A673 (cell line): Measurements from ENCODE around the gene SLC4A2. TPM values are rescaled to one million over a fixed set of nuclear protein-coding genes. Genes with fewer than 3 reads are reported as not detected.

Experiments
- BruUV-seq: library from RNA; stranded (reverse); fragments of 400-500 nt; replicated peaks from 2 replicates; lab custom pipeline; 2021; lab: Mats Ljungman, UMichigan
- CTCF ChIA-PET: fragments of 300-600 bp; sonication (Branson Sonifier 250); formaldehyde crosslinking; loops from one replicate; lab custom pipeline; 2022; ENCODE audit warnings: antibody characterized with exemption; lab: Charles Lee
- POLR2A ChIA-PET: fragments of 300-600 bp; sonication (Branson Sonifier 250); formaldehyde crosslinking; loops from one replicate; lab custom pipeline; 2022; ENCODE audit warnings: antibody characterized with exemption; ENCODE audit not compliant: low non-redundant PET; lab: Charles Lee
- DNase-seq: peaks from one replicate; pipeline ENCODE4 v3.0.0-alpha.2; 2015; ENCODE audit warnings: low spot score
- H3K27ac ChIP-seq: fragments of 200-600 bp; sonication (generic); 2 replicates; pipeline ENCODE4 v1.5.1; 2016; ENCODE audit warnings: mixed run types, low read depth, mild to moderate bottlenecking, mixed read lengths, antibody characterized with exemption, low read length; ENCODE audit not compliant: poor library complexity, severe bottlenecking
- H3K27me3 ChIP-seq: fragments of 200-600 bp; sonication (generic); replicated peaks from 2 replicates; pipeline ENCODE4 v1.6.1; 2017; ENCODE audit warnings: mixed run types, low read depth, mild to moderate bottlenecking, mixed read lengths, antibody characterized with exemption, low read length; ENCODE audit not compliant: insufficient read depth, poor library complexity
- H3K36me3 ChIP-seq: fragments of 200-600 bp; sonication (generic); 2 replicates; pipeline ENCODE4 v1.6.1; 2016; ENCODE audit warnings: mixed run types, mild to moderate bottlenecking, mixed read lengths, antibody characterized with exemption, low read length; ENCODE audit not compliant: insufficient read depth, poor library complexity, severe bottlenecking
- H3K4me1 ChIP-seq: fragments of 200-600 bp; sonication (generic); 2 replicates; pipeline ENCODE4 v1.6.1; 2017; ENCODE audit warnings: mixed run types, mild to moderate bottlenecking, mixed read lengths, antibody characterized with exemption, low read length; ENCODE audit not compliant: insufficient read depth, poor library complexity, severe bottlenecking
- H3K4me3 ChIP-seq: fragments of 200-600 bp; sonication (generic); 2 replicates; pipeline ENCODE4 v1.5.1; 2016; ENCODE audit warnings: low read depth, mixed run types, mild to moderate bottlenecking, mixed read lengths, low read length; ENCODE audit not compliant: poor library complexity, severe bottlenecking
- H3K9me3 ChIP-seq: fragments of 200-600 bp; sonication (generic); 2 replicates; pipeline ENCODE4 v1.6.1; 2016; ENCODE audit warnings: mixed run types, low read depth, mild to moderate bottlenecking, mixed read lengths, antibody characterized with exemption, low read length; ENCODE audit not compliant: poor library complexity, severe bottlenecking
- EZH2 ChIP-seq: fragments of 200-600 bp; sonication (generic); IDR thresholded peaks from 2 replicates; pipeline ENCODE4 v1.6.1; 2017; ENCODE audit warnings: borderline replicate concordance, low read depth, mild to moderate bottlenecking, mixed read lengths, antibody characterized with exemption, low read length; ENCODE audit not compliant: poor library complexity, severe bottlenecking
- intact Hi-C: fragments of 100-400 bp; cut with micrococcal nuclease; formaldehyde crosslinking; loops from one replicate; pipeline ENCODE4 v1.10.0; 2022; ENCODE audit not compliant: unreplicated experiment
- total RNA-seq: library from RNA; stranded (reverse); gene quantifications from 2 replicates; pipeline ENCODE4 v1.2.3, GENCODE V29; 2021
- TF ChIP-seq, protein P1 (sequence below): fragments of 300-800, 200-600 bp; sonication (generic); conservative IDR thresholded peaks from 2 replicates; pipeline ENCODE4 v1.5.1; 2017; ENCODE audit warnings: low read depth, mild to moderate bottlenecking, antibody characterized with exemption, low read length, moderate library complexity, mixed read lengths

SLC4A2 gene
- total RNA-seq, 1 experiment from 2014 or later, result 222 TPM

DNA sequence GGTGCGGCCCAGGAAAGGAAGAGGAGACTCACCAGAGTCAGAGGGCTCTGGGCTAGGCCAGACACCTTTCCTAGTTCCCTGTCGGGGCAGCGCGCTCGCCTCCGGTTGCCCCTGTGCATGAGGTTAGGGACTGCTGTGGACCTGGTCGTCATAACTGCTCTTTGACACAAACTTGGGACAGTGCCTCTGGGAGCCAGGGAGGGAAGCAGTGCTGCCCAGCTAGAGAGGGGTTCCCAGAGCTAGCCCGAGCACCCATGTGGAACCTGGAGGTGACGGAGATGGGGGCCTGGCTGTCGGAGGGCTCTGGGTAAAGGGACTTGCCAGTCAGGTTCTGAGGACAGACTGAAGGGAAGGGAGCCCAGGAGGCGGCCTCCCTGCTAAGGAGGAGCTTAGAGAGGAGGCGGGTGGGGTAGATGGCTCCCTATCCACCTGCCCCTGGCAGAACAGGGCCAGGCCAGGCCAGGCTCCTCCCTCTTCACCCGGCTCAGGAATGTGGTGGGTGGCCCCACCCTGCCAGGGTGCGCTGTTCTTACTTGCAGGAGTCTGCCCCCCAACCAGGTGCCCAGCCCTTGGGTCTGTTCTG lies 56.5 kb downstream of the SLC4A2 start:
- Histone ChIP-seq H3K27ac (no peak overlapping the region), H3K9me3 (no peaks in the 10 kb centered on the region), H3K4me3 (no peak overlapping the region), H3K4me1 (peaks cover 22% of the 10 kb centered on the region), H3K36me3 (peaks cover 21% of the 10 kb centered on the region), H3K27me3 (no peaks in the 10 kb centered on the region)
- POLR2A ChIA-PET, result no interaction called here
- peak; percentile 30 for DNase-seq
- CTCF ChIA-PET, result interaction anchor here (0.6 kb wide), 1 partner anchor 10 kb away, joined by 7 read pairs; no protein-coding TSS in a partner anchor
- intact Hi-C loops, result loop anchor here (10.0 kb wide), 1 partner anchor 221 kb away; no protein-coding TSS in a partner anchor
- BruUV-seq, result no TSS peak
- TF ChIP-seq, protein P1, sequence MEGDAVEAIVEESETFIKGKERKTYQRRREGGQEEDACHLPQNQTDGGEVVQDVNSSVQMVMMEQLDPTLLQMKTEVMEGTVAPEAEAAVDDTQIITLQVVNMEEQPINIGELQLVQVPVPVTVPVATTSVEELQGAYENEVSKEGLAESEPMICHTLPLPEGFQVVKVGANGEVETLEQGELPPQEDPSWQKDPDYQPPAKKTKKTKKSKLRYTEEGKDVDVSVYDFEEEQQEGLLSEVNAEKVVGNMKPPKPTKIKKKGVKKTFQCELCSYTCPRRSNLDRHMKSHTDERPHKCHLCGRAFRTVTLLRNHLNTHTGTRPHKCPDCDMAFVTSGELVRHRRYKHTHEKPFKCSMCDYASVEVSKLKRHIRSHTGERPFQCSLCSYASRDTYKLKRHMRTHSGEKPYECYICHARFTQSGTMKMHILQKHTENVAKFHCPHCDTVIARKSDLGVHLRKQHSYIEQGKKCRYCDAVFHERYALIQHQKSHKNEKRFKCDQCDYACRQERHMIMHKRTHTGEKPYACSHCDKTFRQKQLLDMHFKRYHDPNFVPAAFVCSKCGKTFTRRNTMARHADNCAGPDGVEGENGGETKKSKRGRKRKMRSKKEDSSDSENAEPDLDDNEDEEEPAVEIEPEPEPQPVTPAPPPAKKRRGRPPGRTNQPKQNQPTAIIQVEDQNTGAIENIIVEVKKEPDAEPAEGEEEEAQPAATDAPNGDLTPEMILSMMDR, result no peak
- no peak for TF ChIP-seq EZH2

GRCh38 chr7:151116603-151117440 lies 57.4 kb downstream of the SLC4A2 start:
- intact Hi-C loops, result loop anchor here (10.0 kb wide), 1 partner anchor 222 kb away; no protein-coding TSS in a partner anchor
- CTCF ChIA-PET, result no interaction called here
- BruUV-seq, result no TSS peak

GRCh38 chr7:151117565-151117964 lies 58.2 kb downstream of the SLC4A2 start:
- Histone ChIP-seq H3K27ac (no peak overlapping the region), H3K36me3 (peaks cover 22% of the 10 kb centered on the region), H3K9me3 (no peaks in the 10 kb centered on the region), H3K4me1 (peaks cover 22% of the 10 kb centered on the region), H3K27me3 (no peaks in the 10 kb centered on the region), H3K4me3 (no peak overlapping the region)
- POLR2A ChIA-PET, result no interaction called here
- no TSS peak for BruUV-seq
- no peak for DNase-seq
- CTCF ChIA-PET, result no interaction called here
- TF ChIP-seq, protein P1, result no peak
- TF ChIP-seq EZH2, result no peak
- intact Hi-C loops, result loop anchor here (10.0 kb wide), 1 partner anchor 223 kb away; no protein-coding TSS in a partner anchor

More at GRCh38 chr7:151116603-151117440, 57.4 kb downstream of the SLC4A2 start:
- Histone ChIP-seq H3K27ac (no peak overlapping the region), H3K27me3 (no peaks in the 10 kb centered on the region), H3K4me1 (peaks cover 22% of the 10 kb centered on the region), H3K4me3 (no peak overlapping the region), H3K9me3 (no peaks in the 10 kb centered on the region), H3K36me3 (peaks cover 22% of the 10 kb centered on the region)
- TF ChIP-seq, protein P1, result no peak
- no peak for TF ChIP-seq EZH2
- DNase-seq, result no peak
- POLR2A ChIA-PET, result no interaction called here
